Natural killer cell (primary cell): ENCODE results near the gene KCTD19. TPM values are rescaled to one million over a fixed set of nuclear protein-coding genes. Genes with fewer than 3 reads are reported as not detected.

Source experiments
- ATAC-seq, 3 donors: fragments of 150-1000 bp in 2 of 3; fragments of 200-7000 bp in 1 of 3; cut with Tn5 transposase; 1 replicate in 1 of 3; 2 replicates in 2 of 3; pipeline ENCODE4 v1.10.0; 2021; ENCODE audit warnings: mild to moderate bottlenecking in 2 of 3, moderate library complexity in 2 of 3
- DNase-seq, 2 donors: peaks; one replicate each; pipeline versions ENCODE4 v3.0.0 to v3.0.0-alpha.2; 2013 to 2021; ENCODE audit warnings: mixed read lengths in 1 of 2
- H3K27ac ChIP-seq: one replicate; pipeline ENCODE4 v1.5.1; 2013; ENCODE audit warnings: mild to moderate bottlenecking, low read length
- H3K27me3 ChIP-seq: one replicate; pipeline ENCODE4 v1.6.1; 2013; ENCODE audit warnings: low read length; ENCODE audit not compliant: control insufficient read depth, insufficient read depth
- H3K36me3 ChIP-seq: one replicate; pipeline ENCODE4 v1.6.1; 2013; ENCODE audit warnings: low read length; ENCODE audit not compliant: control insufficient read depth, insufficient read depth
- H3K4me1 ChIP-seq: one replicate; pipeline ENCODE4 v1.6.1; 2013; ENCODE audit warnings: low read length; ENCODE audit not compliant: control insufficient read depth, insufficient read depth
- H3K4me3 ChIP-seq: one replicate; pipeline ENCODE4 v1.5.1; 2013; ENCODE audit warnings: low read length
- H3K9me3 ChIP-seq: one replicate; pipeline ENCODE4 v1.6.1; 2013; ENCODE audit warnings: low read length; ENCODE audit not compliant: control insufficient read depth, insufficient read depth
- H3K27ac Mint-ChIP-seq, 2 donors: one replicate each; pipeline ENCODE4 v1.8.0; 2022; ENCODE audit warnings: mild to moderate bottlenecking in 2 of 2, mixed read lengths in 2 of 2, moderate library complexity in 1 of 2
- H3K27me3 Mint-ChIP-seq, 2 donors: one replicate each; pipeline ENCODE4 v1.8.0; 2022; ENCODE audit warnings: low read depth in 2 of 2, mixed read lengths in 2 of 2
- H3K36me3 Mint-ChIP-seq: one replicate; pipeline ENCODE4 v1.8.0; 2022; ENCODE audit warnings: mixed read lengths
- H3K4me1 Mint-ChIP-seq, 2 donors: one replicate each; pipeline ENCODE4 v1.8.0; 2022; ENCODE audit warnings: mixed read lengths in 2 of 2
- H3K4me3 Mint-ChIP-seq: one replicate; pipeline ENCODE4 v1.8.0; 2022; ENCODE audit warnings: mild to moderate bottlenecking, moderate library complexity, mixed read lengths
- H3K9me3 Mint-ChIP-seq, 2 donors: one replicate each; pipeline ENCODE4 v1.8.0; 2022; ENCODE audit warnings: mixed read lengths in 2 of 2
- CTCF ChIP-seq: fragments of 200-600 bp; IDR thresholded peaks from one replicate; pipeline ENCODE4 v1.8.0; 2022; ENCODE audit warnings: antibody characterized with exemption
- WGBS: methylation state at CpG from one replicate; pipeline ENCODE4 v1.1.7; 2013; ENCODE audit warnings: missing lambda C conversion rate; ENCODE audit not compliant: insufficient coverage; 5-methylcytosine and 5-hydroxymethylcytosine counted together
- intact Hi-C: fragments of 100-400 bp; cut with micrococcal nuclease; formaldehyde crosslinking; loops from one replicate; pipeline ENCODE4 v1.14.2; 2022
- total RNA-seq, 4 donors: library from RNA; stranded (reverse); fragments of 120-200 nt in 1 of 4; gene quantifications; one replicate each; pipeline versions ENCODE4 v1.2.3 to v1.2.4, GENCODE V29; 2013 to 2022

The KCTD19 gene
- total RNA-seq, 3 donors from 2014 or later (not counting 1 experiment from before 2014, with no cell fraction given): not detected

DNA sequence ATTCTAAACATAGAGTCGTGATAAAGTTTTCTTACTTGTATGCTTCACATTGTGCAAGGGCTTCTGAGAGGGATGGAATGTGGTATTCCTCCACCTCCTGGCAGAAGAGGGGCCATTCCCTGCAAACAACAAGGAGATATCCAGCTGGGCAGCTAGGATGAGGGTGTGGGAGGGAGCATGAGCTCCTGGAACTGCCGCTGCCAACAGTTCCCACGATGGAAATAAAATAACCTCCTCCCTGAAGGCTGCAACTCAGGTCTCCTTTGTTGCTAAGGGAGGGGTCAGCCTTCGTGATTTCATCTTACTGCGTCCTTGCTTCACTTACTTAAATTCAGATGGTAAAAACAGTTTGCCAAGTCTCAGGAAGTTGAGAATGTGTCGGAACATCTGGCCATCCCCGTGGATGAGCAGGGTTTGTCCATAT is 31.6 kb downstream of the KCTD19 start:
- H3K36me3 Mint-ChIP-seq: no peaks in the 10 kb centered on the region
- H3K27me3 ChIP-seq: no peaks in the 10 kb centered on the region
- H3K4me3 ChIP-seq: no peak overlapping the region
- no peaks in the 10 kb centered on the region for H3K9me3 Mint-ChIP-seq
- no peak for DNase-seq
- no peak overlapping the region for H3K27ac Mint-ChIP-seq
- TF ChIP-seq CTCF: no peak
- no peak for ATAC-seq
- peaks cover 23% of the 10 kb centered on the region for H3K4me1 ChIP-seq
- 93% methylated on average over 7 of the region's 7 CpGs for WGBS
- no peak overlapping the region for H3K4me3 Mint-ChIP-seq
- H3K36me3 ChIP-seq: no peaks in the 10 kb centered on the region
- intact Hi-C loops: no loop called here
- H3K27me3 Mint-ChIP-seq: no peaks in the 10 kb centered on the region
- H3K27ac ChIP-seq: no peak overlapping the region
- peaks cover 15 to 16% of the 10 kb centered on the region in 2 donors for H3K4me1 Mint-ChIP-seq
- no peaks in the 10 kb centered on the region for H3K9me3 ChIP-seq

DNA sequence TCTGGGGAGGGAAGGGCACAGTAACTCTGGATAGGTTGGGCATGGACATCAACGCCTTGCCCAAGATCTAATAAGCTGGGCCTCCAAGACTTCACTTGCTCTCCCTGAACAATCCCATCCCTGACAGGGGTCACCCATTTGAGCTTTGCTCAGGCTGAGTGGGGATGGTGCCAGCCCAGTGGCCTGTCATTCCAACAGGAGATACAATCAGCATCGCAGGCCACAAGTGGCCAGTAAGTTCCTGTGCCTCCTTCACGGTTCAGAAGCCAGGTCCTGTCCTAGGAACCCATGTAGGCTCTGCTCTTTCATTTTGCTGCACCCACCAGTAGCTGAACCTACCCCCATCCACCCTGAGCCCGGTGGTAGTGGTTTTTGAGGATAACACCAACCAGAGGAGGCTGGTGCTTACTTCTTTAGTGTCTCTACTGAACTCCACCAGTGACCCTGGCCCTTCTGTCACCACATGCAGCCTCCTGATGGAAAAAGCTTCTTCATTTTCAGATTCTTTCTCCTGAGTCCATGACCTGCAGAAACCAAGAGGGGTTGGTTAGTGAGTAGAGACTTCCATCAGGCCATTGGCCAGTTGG is 32.3 kb downstream of the KCTD19 start:
- intact Hi-C loops: no loop called here
- Histone ChIP-seq H3K27ac (no peak overlapping the region), H3K4me3 (no peak overlapping the region), H3K9me3 (no peaks in the 10 kb centered on the region), H3K27me3 (no peaks in the 10 kb centered on the region), H3K4me1 (peaks cover 30% of the 10 kb centered on the region), H3K36me3 (no peaks in the 10 kb centered on the region)
- H3K27ac Mint-ChIP-seq: no peak overlapping the region
- H3K4me1 Mint-ChIP-seq: peaks cover 21 to 23% of the 10 kb centered on the region in 2 donors
- H3K9me3 Mint-ChIP-seq: no peaks in the 10 kb centered on the region
- no peak for DNase-seq
- H3K36me3 Mint-ChIP-seq: no peaks in the 10 kb centered on the region
- 68% methylated on average over 4 of the region's 4 CpGs for WGBS
- H3K4me3 Mint-ChIP-seq: no peak overlapping the region
- no peaks in the 10 kb centered on the region for H3K27me3 Mint-ChIP-seq
- TF ChIP-seq CTCF: no peak
- peak in 1 of 3 donors; percentile 56 for ATAC-seq

DNA sequence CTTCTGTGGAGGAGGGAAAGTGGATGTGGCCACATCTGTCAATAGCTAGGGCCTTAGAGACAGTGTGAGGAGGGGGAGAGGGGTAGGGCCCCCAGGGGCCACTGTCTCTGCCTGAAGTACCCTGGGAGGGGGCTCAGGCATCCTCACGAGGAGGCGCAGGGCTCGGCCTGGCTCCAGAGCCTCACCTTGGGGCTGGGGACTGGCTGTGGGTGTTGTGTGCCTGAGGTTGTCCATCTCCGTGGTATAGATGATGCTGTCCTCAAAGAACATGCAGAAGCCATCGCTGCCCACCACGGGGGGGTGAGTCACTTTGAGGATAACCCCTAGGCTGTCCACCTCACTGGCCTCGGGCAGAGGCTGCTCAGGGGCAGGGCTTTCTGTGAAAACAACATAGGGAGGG is 35.1 kb downstream of the KCTD19 start:
- Mint-ChIP-seq H3K9me3 (no peaks in the 10 kb centered on the region), H3K27ac (no peak overlapping the region), H3K4me1 (peaks cover 21 to 23% of the 10 kb centered on the region in 2 donors), H3K4me3 (no peak overlapping the region), H3K36me3 (no peaks in the 10 kb centered on the region), H3K27me3 (no peaks in the 10 kb centered on the region)
- no peaks in the 10 kb centered on the region for H3K9me3 ChIP-seq
- WGBS: 95% methylated on average over 7 of the region's 7 CpGs
- intact Hi-C loops: no loop called here
- peaks cover 39% of the 10 kb centered on the region for H3K4me1 ChIP-seq
- H3K36me3 ChIP-seq: no peaks in the 10 kb centered on the region
- no peak overlapping the region for H3K27ac ChIP-seq
- no peak overlapping the region for H3K4me3 ChIP-seq
- H3K27me3 ChIP-seq: no peaks in the 10 kb centered on the region
- TF ChIP-seq CTCF: no peak
- no peak for DNase-seq
- ATAC-seq: no peak

DNA sequence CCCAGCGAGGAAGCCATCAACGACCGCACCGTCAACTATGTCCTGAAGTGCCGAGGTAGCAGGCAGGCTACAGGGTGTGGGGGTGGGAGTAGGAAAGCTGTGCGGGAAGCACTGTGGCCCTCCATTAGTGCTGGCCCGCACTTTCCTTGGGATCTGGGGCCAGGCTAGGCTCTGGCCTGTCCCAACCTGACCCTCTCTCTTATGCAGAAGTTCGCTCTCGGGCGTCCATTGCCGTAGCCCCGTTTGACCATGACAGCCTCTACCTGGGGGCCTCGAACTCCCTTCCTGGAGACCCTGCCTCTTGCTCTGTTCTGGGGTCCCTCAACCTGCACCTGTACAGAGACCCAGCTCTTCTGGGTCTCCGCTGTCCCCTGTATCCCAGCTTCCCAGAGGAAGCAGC is 38.6 kb downstream of the KCTD19 start:
- Mint-ChIP-seq H3K4me1 (peaks cover 15 to 16% of the 10 kb centered on the region in 2 donors), H3K27ac (no peak overlapping the region), H3K9me3 (no peaks in the 10 kb centered on the region), H3K4me3 (no peak overlapping the region), H3K36me3 (no peaks in the 10 kb centered on the region), H3K27me3 (no peaks in the 10 kb centered on the region)
- no peak for ATAC-seq
- no peak overlapping the region for H3K4me3 ChIP-seq
- H3K4me1 ChIP-seq: peaks cover 27% of the 10 kb centered on the region
- WGBS: 96% methylated on average over 14 of the region's 14 CpGs
- no peaks in the 10 kb centered on the region for H3K36me3 ChIP-seq
- no peak for DNase-seq
- H3K27me3 ChIP-seq: no peaks in the 10 kb centered on the region
- no peak overlapping the region for H3K27ac ChIP-seq
- intact Hi-C loops: no loop called here
- no peak for TF ChIP-seq CTCF
- H3K9me3 ChIP-seq: no peaks in the 10 kb centered on the region
